Measurements from ENCODE around the gene ELOA.

DNA sequence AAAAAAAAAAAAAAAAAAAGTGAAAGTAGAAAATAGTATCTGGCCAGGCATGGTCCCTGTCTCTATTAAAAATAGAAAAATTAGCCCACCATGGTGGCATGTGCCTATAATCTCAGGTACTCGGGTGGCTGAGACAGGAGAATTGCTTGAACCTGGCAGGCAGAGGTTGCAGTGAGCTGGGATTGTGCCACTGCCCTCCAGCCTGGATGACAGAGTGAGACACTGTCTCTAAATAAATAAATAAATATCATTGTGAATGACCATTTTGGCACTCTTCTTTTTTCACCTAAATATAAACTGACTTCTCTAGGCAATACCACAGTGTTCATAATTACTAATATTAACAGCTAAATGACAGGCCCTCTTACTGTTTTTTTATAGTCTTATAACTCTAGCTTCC is 14.5 kb downstream of the ELOA start:
- TF ChIP-seq, protein P1, sequence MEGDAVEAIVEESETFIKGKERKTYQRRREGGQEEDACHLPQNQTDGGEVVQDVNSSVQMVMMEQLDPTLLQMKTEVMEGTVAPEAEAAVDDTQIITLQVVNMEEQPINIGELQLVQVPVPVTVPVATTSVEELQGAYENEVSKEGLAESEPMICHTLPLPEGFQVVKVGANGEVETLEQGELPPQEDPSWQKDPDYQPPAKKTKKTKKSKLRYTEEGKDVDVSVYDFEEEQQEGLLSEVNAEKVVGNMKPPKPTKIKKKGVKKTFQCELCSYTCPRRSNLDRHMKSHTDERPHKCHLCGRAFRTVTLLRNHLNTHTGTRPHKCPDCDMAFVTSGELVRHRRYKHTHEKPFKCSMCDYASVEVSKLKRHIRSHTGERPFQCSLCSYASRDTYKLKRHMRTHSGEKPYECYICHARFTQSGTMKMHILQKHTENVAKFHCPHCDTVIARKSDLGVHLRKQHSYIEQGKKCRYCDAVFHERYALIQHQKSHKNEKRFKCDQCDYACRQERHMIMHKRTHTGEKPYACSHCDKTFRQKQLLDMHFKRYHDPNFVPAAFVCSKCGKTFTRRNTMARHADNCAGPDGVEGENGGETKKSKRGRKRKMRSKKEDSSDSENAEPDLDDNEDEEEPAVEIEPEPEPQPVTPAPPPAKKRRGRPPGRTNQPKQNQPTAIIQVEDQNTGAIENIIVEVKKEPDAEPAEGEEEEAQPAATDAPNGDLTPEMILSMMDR (IDR thresholded peaks at IDR 0.05), result no peak
- TF ChIP-seq EZH2 (IDR thresholded peaks at IDR 0.05; ENCODE audit: borderline replicate concordance, insufficient read depth, low read depth, low read length, poor library complexity, severe bottlenecking), result no peak
